HepG2 (cell line): ENCODE measurements around the gene PLEKHA6. TPM values are rescaled to one million over a fixed set of nuclear protein-coding genes. Genes with fewer than 3 reads are reported as not detected.
A peak's percentile ranks its signal among the peaks of the same experiment; 100 is the strongest.

Experiments
- BRD4 ChIP-seq: sonication (generic); formaldehyde crosslinking; IDR thresholded peaks from 2 replicates; pipeline ENCODE4 v1.4.0; 2020; ENCODE audit warnings: missing genetic modification reagents
- DNMT3B ChIP-seq: conservative IDR thresholded peaks from 2 replicates; pipeline ENCODE4 v1.6.1; 2016; ENCODE audit warnings: missing biosample characterization, control low read depth
- FOXP1 ChIP-seq, 2 experiments: fragments of 450-650 bp in 1 of 2; IDR thresholded peaks; 2 replicates each; pipeline ENCODE4 v1.6.1; 2017 to 2018; ENCODE audit warnings: antibody characterized with exemption in 1 of 2
- GABPB1 ChIP-seq: IDR thresholded peaks from 2 replicates; pipeline ENCODE4 v1.6.1; 2016; ENCODE audit warnings: mild to moderate bottlenecking, missing genetic modification reagents, moderate library complexity, missing compliant biosample characterization
- HNRNPLL ChIP-seq: fragments of 200-400 bp; formaldehyde crosslinking; IDR thresholded peaks from 2 replicates; pipeline ENCODE4 v1.6.1; 2017; ENCODE audit warnings: mild to moderate bottlenecking, low read depth, low read length; ENCODE audit not compliant: poor library complexity, severe bottlenecking
- IKZF1 ChIP-seq: fragments of 450-650 bp; IDR thresholded peaks from 2 replicates; pipeline ENCODE4 v1.7.1; 2016
- JUN ChIP-seq: sonication (generic); formaldehyde crosslinking; IDR thresholded peaks from 2 replicates; pipeline ENCODE4 v1.4.0; 2020; ENCODE audit warnings: mild to moderate bottlenecking, missing genetic modification reagents
- NCOA5 ChIP-seq: sonication (generic); formaldehyde crosslinking; IDR thresholded peaks from 2 replicates; pipeline ENCODE4 v1.4.0; 2020; ENCODE audit warnings: missing genetic modification reagents
- PLRG1 ChIP-seq: fragments of 450-650 bp; conservative IDR thresholded peaks from 2 replicates; pipeline ENCODE4 v1.6.1; 2016
- RARG ChIP-seq: sonication (generic); formaldehyde crosslinking; IDR thresholded peaks from 2 replicates; pipeline ENCODE4 v1.4.0; 2020; ENCODE audit warnings: low read depth, mild to moderate bottlenecking, missing genetic modification reagents
- SOX13 ChIP-seq, 3 experiments: fragments of 450-650 bp in 1 of 3; sonication (generic) in 1 of 3; formaldehyde crosslinking in 1 of 3; IDR thresholded peaks in 2 of 3; conservative IDR thresholded peaks in 1 of 3; 2 replicates each; pipeline versions ENCODE4 v1.5.0 to v1.6.1; 2016 to 2020; ENCODE audit warnings: antibody characterized with exemption in 1 of 3, mild to moderate bottlenecking in 1 of 3, missing compliant biosample characterization in 1 of 3, missing genetic modification reagents in 1 of 3, moderate library complexity in 1 of 3
- TFDP1 ChIP-seq: IDR thresholded peaks from 2 replicates; pipeline ENCODE4 v1.6.1; 2016; ENCODE audit warnings: missing compliant biosample characterization, missing genetic modification reagents, borderline replicate concordance
- ZBTB3 ChIP-seq: sonication (generic); formaldehyde crosslinking; IDR thresholded peaks from 2 replicates; pipeline ENCODE4 v1.4.0; 2020; ENCODE audit warnings: low read depth, mild to moderate bottlenecking, moderate library complexity, missing genetic modification reagents, borderline replicate concordance
- ZFP36 ChIP-seq: fragments of 150-350 bp; IDR thresholded peaks from 2 replicates; pipeline ENCODE4 v1.6.1; 2018; ENCODE audit warnings: borderline replicate concordance, low read length, low read depth; ENCODE audit not compliant: partially characterized antibody
- ZNF224 ChIP-seq: sonication (generic); formaldehyde crosslinking; IDR thresholded peaks from 2 replicates; pipeline ENCODE4 v1.5.0; 2020; ENCODE audit warnings: mild to moderate bottlenecking, missing genetic modification reagents
- ZNF235 ChIP-seq: sonication (generic); formaldehyde crosslinking; IDR thresholded peaks from 2 replicates; pipeline ENCODE4 v1.8.1; 2023; ENCODE audit warnings: mild to moderate bottlenecking, missing genetic modification reagents, borderline replicate concordance
- ZNF281 ChIP-seq: sonication (generic); formaldehyde crosslinking; IDR thresholded peaks from 2 replicates; pipeline ENCODE4 v1.4.0; 2020; ENCODE audit warnings: missing genetic modification reagents, borderline replicate concordance
- ZNF605 ChIP-seq: sonication (generic); formaldehyde crosslinking; IDR thresholded peaks from 2 replicates; pipeline ENCODE4 v1.8.0; 2022; ENCODE audit warnings: mild to moderate bottlenecking, missing genetic modification reagents
- polyA plus RNA-seq, 8 experiments: library from polyadenylated mRNA; depleted of rRNA in 3 of 8; stranded (reverse) in 7 of 8; unstranded in 1 of 8; fragments of >200 nt; fragmentation: Illumina TruSeq in 4 of 8; extraction: Trizol in 4 of 8; gene quantifications; 2 replicates each; pipeline versions ENCODE4 v1.2.1 to v1.2.3, GENCODE V29; 2011 to 2016; ENCODE audit warnings: low read depth in 4 of 8, missing spikeins in 1 of 8, mixed read lengths in 1 of 8; ENCODE audit not compliant: insufficient read depth in 1 of 8
- total RNA-seq, 5 experiments: library from RNA; depleted of rRNA; stranded (reverse); fragments of >200 nt; fragmentation: Illumina TruSeq; extraction: Trizol; gene quantifications; 2 replicates each; pipeline ENCODE4 v1.2.3, GENCODE V29; 2016; ENCODE audit warnings: low read depth in 1 of 5
- TF ChIP-seq, protein P1 (sequence below): sonication (generic); formaldehyde crosslinking; IDR thresholded peaks from 2 replicates; pipeline ENCODE4 v1.4.0; 2020; ENCODE audit warnings: missing genetic modification reagents, mild to moderate bottlenecking, borderline replicate concordance
- TF ChIP-seq, protein P2 (sequence below): sonication (generic); formaldehyde crosslinking; IDR thresholded peaks from 2 replicates; pipeline ENCODE4 v1.8.0; 2022; ENCODE audit warnings: low read depth, missing genetic modification reagents

PLEKHA6 gene
- total and polyA plus RNA-seq, 2 of the 13 experiments (the other 11 are each of a cell fraction or from before 2014, with no cell fraction given): 5.3 to 11.4 TPM

DNA sequence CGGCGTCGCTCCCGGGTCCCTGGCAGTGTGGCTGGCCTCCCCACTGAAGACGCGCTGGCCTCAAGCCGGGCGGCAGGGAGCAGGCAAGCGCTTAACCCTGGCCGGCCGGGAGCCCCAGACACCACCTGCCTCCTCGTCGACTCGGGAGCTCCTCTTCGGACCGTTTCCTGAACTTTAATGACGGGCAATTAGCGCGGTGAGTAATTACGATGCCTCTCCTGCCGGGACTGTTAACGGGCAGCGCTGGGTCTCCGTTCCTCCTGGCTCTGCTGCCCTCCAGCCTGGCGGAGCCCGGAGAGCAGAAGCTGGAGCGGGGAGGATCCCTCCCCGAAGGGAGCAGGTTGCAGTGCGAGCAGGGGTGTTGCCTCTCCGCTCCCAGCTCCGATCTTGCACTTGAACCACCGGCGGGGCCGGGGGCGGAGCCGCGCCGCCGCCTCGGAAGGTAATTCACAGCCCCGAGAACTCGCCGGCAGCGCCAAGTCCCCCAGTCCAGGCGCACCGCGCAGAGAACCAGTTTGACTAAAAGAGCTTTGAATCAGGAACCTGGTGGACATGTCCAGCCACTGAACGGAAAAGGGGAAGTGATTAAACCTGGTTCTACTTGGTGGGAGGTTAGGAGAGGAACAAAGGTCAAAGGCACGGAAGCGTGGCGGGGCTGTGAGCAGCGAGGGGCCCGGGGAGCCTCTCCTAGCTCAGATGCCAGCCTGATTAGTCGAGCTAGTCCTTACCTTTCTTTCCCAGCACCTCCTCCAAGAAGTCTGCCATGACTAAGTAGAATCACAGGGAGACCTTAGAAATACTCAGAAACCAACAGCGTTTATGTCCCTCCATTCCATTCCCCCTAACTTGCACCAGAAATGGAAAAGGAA lies 18.3 kb upstream of the PLEKHA6 start (continued):
- TF ChIP-seq, protein P1, sequence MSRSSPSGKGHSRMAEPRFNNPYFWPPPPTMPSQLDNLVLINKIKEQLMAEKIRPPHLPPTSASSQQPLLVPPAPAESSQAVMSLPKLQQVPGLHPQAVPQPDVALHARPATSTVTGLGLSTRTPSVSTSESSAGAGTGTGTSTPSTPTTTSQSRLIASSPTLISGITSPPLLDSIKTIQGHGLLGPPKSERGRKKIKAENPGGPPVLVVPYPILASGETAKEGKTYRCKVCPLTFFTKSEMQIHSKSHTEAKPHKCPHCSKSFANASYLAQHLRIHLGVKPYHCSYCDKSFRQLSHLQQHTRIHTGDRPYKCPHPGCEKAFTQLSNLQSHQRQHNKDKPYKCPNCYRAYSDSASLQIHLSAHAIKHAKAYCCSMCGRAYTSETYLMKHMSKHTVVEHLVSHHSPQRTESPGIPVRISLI (CRISPR knock-in tag): no peak
- TF ChIP-seq BRD4 (no peak; the same call in 1 of the 2 replicates), RARG (CRISPR knock-in tag) (no peak), ZNF224 (no peak), DNMT3B (CRISPR knock-in tag) (peak; percentile 41; the same call in 1 of the 2 replicates), FOXP1 (IDR thresholded peaks at IDR 0.05) (no peak), FOXP1 (CRISPR knock-in tag; IDR thresholded peaks at IDR 0.05) (no peak), TFDP1 (peak; percentile 10; the same call in 1 of the 2 replicates), ZBTB3 (CRISPR knock-in tag) (peak; percentile 5; the same call in 1 of the 2 replicates), ZNF235 (CRISPR knock-in tag) (no peak), SOX13 (IDR thresholded peaks at IDR 0.05) (no peak), SOX13 (CRISPR knock-in tag; conservative IDR thresholded peaks at IDR 0.05 in 1 of 2, IDR thresholded peaks at IDR 0.05 in 1 of 2) (0 out of 4 replicates have a peak, but pooled peaks of 1 of the 2 experiments have one; percentile 18), IKZF1 (no peak), HNRNPLL (peak; percentile 77), GABPB1 (peak; percentile 65), JUN (0 out of 2 replicates have a peak, but pooled peaks have one; percentile 51), ZNF605 (CRISPR knock-in tag) (no peak), NCOA5 (CRISPR knock-in tag) (no peak), PLRG1 (no peak), ZFP36 (peak; percentile 74), ZNF281 (no peak)
- TF ChIP-seq, protein P2, sequence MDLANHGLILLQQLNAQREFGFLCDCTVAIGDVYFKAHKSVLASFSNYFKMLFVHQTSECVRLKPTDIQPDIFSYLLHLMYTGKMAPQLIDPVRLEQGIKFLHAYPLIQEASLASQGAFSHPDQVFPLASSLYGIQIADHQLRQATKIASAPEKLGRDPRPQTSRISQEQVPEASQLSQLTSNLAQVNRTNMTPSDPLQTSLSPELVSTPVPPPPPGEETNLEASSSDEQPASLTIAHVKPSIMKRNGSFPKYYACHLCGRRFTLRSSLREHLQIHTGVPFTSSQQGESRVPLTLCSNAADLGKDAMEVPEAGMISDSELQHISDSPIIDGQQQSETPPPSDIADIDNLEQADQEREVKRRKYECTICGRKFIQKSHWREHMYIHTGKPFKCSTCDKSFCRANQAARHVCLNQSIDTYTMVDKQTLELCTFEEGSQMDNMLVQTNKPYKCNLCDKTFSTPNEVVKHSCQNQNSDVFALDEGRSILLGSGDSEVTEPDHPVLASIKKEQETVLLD (CRISPR knock-in tag): peak; percentile 44; the same call in 1 of the 2 replicates
